Suppressor macrophage (primary cell): ENCODE data around the gene IDI2.

Source experiments
- DNase-seq, 4 experiments: peaks; one replicate each; pipeline ENCODE4 v3.0.0-alpha.2; 2020 to 2022

IDI2 gene

DNA sequence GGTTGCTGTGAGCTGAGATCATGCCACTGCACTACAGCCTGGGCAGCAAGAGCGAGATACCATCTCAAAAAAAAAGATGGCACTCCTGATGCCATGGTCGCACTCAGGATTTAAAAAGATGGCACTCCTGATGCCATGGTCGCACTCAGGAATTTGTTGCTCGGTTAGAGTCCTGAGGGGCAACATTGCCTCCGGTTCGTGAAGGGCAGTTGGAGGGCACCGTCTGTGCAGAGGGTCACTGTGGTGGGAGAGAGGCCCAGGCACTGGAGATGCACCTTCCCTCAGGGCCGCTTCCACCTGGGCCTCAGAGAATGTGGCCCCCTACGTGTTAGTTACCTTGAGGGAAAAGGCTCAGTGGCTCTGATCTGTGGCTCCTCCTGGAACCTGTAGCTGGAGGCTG lies 19.1 kb downstream of the IDI2 start:
- DNase-seq, result no peak

DNA sequence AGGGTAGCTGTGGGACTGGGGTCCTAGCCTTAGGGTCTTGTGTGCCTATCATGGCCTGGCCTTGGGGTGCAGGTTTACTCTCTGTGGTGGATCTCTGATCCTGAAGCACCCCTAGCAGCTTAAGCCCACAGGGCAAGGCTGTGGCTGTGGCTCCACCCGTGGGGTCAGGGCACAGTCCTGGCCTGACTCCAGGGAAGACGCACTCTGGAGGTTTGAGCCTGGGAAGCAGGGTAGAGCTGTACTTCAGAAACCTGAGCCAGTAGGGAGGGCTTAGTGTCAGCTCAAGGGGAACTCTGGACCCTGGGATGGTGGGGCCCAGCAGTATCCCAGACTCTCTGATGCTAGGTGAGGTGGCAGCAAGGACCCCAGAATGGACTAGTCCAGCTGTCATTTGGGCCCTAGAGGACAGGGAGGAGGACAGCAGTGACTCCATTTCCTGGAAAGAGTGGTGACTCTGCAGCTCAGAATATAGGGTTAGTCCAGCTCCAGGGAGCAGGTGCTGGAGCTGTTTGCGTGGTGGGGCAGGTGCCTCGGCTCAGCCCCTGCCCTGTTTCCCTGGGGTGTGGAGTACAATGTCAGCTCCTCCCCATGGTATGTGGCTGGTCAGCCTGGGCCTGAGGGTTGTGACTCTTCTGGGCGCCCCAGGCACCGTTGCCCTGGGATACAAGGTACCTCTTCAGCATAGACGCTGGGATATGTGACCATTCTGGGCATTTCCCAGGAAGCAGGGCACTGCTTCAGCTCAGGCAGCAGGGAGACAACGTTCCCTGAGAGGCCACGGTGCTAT lies 21.6 kb downstream of the IDI2 start:
- no peak for DNase-seq

DNA sequence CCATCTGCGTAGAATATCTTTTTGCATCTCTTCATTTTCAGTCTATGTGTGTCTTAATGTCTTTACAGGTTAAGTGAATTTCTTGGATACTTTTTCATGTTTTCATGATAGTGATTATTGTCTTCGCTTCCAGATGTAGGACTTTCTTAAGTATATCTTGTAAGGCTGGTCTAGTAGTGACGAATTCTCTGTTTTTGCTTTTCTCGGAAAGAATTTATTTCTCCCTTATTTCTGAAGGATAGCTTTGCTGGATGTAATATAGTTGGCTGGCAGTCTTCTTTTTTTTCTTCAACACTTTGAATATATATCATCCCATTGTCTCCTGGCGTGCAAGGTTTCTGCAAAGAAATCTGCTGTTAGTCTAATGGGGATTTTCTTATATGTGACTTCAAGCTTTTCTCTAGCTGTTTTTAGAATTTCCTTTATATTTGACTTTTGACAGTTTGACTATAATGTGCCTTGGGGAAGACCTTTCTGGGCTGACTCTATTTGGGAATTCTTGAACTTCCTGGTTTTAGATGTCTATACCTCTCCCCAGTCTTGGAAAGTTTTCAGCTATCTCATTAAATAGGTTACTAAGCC lies 23.1 kb downstream of the IDI2 start:
- no peak for DNase-seq

DNA sequence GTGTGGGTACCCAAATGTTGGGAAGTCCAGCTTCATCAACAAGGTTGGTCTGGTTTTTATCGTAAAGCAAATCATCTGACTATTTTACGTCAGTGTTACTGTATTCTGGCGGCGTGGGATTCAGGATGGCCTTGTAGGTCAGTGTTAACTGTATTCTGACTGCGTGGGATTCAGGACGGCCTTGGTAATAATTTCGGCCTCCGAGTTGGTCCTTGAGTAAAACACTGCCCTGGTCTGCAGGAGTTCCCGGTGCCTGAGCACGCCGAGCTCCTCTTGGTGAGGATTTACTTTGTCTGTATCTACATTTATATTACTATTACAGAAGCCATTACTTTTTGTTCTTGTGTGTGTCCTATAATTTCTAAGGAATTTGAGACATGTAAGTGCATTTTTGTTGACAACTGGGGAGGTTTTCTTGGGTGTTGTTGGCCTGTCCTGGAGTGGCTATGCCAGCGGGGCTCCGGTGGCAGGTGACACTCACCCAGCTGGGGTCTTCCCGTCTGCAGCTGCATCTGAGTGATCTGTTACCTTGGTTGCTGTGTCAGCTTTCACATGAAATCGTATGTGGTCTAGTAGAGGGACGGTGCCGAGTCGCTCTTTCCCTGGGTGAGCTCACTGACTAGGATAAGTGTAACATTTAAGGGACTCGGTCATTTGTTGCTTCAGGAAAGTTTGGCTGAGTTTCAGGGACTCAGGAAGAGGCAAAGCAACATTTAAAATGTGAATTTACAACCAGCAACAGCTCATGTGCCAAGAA lies 28.2 kb downstream of the IDI2 start:
- no peak for DNase-seq

DNA sequence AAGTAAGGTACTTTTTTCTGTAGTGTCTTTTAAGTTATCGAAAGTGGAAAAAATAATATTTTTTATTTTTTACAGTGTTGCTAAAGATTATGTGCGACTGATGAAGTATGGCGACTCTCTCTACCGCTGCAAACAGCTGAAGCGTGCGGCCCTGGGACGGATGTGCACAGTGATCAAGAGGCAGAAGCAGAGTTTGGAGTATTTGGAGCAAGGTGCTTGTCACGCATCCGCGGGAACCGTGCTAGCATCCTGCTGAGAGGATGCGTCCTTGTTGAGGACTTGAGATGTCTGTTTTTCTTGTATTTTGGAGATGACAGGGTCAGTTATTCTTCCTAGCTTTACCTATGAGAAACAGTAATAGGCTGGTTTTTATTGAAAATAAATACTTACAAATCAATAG lies 29.6 kb downstream of the IDI2 start:
- DNase-seq, result no peak

DNA sequence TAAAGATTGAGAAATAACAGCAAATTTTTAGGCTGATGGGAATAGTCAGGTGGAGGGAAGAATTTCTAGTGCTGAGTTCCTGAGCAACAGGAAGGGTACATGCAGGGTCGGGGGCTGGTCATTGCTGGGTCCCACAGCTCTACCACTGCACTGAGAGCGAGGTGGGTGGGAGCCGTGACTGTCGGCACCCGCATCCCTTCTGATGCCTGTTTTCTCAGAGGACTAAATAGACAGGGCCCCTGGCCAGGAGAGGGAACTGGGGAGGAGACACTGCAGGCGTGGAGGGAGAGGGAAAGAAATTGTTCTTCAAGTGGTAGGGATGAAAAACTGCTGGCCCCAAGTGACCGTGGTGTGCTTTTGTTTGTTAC lies 30.1 kb downstream of the IDI2 start:
- DNase-seq, result no peak

DNA sequence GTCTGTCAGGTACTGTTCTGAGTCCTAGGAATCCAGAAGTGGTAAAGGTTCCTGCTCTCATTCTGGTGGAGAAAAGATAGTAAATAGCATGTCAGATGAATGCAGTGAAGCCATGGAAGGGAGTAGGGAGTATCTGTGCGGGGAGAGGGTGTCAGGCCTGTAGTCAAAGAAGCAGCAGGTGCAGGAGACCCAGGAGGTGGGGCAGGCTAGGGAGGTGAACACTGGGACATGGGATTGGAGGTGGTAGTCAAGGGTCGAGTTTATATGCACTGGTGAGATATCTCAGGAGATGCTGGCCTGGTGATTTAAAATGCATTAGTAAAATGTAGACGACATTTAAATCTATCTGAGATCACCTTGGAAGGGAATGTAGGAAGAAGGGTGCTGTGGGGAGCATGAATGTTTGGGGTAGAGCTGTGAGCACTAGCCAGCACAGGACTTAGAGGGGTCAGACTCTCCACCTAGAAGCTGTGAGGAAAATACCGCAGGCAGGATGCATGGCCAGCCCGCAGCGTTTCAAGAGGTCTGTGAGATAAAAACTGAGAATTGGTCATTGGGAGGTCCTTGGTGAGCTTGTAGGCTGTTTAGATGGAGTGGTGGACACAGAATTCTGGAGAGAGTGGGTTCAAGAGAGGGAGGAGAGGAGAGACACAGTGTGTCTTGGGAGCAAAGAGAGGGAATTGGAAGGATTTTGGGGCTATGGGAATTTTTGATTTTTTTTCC lies 30.7 kb downstream of the IDI2 start:
- DNase-seq, result no peak

DNA sequence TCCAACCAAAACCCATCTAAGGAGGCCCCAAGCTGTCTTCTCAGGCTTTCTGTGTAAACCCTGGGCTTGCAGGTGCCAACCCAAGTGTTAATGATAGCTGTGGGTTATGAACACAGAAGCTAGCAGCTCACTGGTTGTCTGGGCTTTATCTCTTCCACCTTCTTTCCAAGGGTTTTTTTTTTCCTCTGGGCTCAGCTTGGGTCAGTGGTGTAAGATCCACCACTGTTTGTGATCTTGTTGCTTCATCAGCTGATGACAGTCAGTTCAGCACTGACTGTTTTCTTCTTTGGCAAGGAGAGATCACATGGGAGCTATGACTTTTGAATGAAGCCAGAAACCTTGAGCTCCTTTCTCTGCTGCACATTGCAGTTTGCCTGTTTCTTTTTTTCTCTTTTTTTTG lies 32.8 kb downstream of the IDI2 start:
- DNase-seq, result peak; percentile 16 to 66 (median 58)

DNA sequence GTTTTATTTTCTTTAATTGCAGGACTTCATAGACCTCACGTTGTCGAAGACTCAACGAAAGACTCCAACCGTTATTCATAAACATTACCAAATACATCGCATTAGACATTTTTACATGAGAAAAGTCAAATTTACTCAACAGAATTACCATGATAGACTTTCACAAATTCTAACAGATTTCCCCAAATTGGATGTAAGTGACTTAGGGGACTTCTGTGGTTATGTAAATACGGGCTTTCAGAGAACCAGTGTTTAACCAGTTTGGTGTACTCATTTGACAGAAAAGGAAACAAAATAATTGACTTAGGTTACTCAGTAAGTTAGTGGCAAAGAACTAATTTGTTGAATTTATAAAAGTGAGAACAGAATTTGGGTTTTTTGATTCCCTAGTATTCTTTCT lies 33.2 kb downstream of the IDI2 start:
- DNase-seq, result no peak

DNA sequence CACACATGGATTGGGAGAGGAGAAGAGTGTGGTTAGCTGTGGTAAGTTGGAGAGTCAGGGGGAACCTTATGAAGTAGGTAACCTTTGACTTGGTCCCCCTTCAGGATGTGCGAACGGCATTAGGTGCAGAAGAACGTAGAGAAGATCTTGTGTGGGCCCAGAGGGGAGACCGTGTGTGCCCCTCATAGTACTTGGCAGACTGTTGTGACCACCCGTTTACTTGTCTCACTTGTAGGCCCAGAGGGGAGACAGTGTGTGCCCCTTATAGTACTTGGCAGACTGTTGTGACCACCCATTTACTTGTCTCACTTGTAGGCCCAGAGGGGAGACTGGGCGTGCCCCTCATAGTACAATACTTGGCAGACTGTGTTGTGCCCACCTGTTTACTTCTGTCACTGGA lies 34.9 kb downstream of the IDI2 start:
- DNase-seq, result no peak

DNA sequence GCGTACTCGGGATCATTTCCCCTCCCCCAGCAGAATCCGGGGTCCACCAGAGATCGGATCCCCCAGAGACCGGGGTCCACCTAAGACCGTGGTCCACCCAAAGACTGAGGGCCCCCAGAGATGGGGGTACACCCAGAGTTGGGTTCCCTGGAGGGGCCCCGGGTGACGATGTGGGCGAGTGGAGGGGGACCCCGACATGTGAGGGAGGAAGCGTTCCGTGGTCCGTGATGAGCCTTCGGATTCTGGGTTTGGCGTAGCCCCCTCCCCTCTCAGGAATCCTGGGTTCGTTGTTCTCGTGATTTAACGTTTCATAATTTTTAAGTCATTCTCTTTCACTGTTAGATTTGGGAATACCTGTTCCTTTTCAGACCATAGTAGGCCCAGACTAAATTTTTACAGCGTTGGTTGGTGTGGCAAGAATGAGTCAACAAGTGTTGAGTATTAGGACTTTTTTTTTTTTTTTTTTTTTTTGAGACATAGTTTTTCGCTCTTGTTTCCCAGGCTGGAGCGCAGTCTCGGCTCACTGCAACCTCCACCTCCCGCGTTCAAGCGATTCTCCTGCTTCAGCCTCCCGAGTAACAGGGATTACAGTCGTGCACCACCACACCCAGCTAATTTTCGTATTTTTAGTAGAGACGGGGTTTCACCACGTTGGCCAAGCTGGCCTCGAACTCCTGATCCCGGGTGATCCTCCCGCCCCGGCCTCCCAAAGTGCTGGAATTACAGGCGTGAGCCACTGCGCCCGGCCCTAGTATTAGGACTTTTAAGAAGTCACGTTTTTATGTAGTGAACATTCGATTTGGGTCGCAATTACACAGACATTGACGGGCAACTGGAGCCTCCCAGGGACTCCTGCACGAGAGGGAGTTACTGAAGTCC lies 36.8 kb downstream of the IDI2 start:
- DNase-seq, result peak in 1 of 4 experiments; percentile 36

DNA sequence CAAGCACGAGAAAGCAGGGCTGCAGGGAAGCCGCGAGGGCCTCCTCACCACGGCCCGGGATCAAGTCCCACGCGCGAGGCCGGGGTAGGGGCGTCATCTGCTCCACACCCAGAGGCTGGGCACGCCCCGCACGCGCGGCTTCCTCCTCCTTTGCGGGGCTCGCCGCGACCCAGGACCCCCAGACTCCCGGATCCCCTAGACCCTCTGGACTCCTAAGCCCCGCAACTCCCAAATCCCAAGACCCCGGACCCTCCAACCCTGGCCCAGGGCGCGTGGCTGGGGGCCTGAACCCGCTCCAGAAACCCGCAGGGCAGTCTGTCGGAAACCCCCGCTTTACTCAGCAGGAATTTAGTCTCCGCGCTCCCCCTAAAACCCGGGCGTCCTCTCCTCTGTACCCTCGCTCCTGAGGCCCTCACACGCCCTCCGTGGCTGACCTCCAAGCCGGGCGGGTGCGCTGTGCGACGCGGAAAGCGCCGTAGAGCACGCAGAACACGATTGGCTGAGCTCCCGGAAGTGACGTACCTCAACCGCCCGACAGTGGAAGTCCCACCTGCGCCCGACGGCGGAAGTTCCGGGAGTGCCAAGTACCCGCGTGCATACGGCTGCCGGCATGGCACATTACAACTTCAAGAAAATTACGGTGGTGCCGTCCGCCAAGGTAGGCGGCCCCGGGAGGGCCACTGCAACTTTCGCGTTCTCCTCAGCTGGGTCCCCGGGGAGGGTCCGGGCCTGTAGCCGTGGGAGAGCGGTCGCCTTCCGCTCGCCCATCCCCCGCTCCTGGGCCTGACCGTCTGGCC lies 37.6 kb downstream of the IDI2 start, which contains the start of gene GTPBP4:
TSS of gene GTPBP4 (plus strand) at position 565 of the 797 bp plus-strand sequence. CDS start at position 611, 46 bp downstream.
- peak; percentile 97 to 99 (median 98) for DNase-seq

DNA sequence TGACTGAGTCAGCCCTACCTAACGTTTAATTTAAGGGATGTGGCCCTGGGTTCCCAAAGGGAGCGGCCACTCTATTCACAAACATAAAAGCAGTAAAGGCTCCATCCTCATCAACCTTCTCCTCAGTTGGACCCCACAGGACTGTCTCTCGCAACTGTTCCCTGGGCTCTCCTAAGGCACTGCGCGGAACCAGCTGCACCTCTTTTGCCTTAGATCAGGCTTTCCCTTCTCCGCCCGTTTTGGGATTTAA lies 38.1 kb downstream of the IDI2 start:
- DNase-seq, result no peak

DNA sequence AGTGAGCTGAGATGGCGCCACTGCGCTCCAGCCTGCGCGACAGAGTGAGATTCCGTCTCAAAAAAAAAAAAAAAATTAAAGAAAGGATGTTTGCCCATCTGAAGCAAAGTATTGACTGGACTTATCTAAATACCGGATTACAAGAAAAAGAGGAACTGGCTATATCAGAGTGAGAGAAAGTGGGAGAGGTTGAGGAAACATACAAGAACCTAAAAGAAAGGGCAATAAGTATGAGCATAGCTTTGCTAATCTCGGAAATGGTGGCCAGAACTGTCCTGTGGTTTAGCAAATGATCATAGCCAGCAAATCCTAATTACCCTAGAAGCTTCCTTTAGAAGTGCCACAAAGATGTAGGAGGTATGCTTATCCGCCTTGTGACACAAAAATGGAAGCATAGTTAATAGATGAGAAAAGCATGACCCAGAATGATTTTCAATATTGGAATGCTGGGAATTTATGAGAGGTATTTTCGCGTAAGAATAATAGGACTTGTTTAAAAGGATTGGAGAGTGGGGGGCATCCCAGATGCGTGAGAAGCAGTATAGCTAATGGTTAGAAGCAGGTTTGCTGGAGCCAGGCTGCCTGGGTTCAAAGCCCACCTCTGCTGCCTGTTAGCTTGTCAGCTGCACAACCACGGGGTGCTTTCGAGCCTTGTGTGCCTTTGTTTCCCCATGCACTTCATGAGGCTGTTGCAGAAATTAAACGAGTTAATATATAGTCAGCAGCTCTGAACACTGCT lies 38.6 kb downstream of the IDI2 start:
- peak in 2 of 4 experiments; percentile 14 to 20 for DNase-seq

DNA sequence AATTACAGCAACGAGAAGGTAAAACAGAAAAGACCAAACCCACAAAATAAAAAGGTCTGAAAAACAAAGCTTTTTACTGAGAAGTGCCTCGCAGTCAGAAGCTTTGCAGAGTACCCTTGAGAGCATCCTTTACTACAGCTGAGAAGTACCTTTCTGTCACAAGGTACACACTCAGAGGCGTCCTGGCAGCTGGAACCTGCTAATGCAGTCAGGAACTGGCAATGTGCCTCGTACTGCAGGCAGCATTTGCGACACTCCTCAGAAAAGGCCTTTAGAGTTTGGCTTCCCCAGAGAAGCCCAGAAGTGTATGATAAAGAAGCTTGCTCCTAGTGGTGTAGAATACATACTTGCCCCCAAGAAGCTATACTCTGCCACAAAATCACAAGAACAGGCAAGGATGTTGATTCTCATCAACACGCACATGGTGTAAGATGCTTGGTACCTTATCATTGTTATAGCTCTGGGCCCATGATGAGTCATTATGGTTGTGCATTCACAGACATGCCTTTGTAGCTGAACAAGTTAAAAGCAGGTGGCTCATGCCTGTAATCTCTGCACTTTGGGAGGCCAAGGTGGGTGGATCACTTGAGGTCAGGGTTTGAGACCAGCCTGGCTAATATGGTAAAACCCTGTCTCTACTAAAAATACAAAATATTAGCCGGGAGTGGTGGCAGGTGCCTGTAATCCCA lies 39.4 kb downstream of the IDI2 start:
- no peak for DNase-seq

DNA sequence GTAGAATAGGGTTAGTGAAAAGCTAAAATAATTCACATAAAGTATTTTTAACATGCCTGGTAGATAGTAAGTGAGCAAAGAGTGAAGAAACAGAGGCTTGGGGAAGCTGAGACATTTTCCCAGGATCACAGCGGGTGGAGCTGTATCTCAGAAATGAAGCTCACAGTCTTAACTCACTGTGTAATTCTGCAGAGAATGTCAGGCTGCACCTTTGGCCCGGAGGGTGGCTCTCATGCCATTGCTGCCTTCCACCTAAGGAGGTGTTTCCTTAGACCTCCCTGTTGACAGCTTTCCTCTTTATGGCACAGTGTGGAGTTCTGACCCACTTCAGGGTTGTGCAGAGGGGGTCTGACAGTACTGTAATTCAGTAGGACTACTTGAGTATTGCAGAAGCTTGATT lies 40.3 kb downstream of the IDI2 start:
- no peak for DNase-seq

DNA sequence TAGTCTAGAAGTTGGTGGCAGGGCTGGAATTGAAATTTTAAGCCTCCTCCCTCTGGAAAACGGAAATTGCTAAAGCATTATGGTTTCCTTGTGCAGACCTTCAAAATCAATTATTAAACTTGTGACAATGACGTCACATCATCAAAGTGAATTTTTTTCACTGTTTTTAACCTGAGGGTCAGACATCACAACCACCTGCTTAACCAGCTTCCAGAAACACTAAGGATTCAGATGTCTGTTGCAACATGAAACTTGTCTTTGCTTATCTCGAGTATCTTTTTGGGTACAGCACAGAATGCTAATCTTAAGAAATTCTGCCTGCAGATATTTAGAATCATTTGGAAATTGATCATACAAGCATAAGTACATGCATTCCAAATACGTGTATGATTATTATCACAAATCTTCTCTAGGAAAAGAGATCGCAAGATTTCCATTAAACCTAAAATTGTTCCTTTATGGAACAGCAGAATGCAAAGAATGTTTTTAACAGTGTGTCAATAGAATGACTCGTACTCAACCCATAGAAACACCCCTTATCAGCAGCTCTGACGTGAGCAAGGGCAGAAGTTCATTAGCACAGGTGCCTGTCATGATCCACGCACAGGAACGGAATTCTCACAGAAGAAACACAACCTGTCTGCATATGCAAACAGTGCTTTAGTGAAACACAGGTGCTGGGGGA lies 41.5 kb downstream of the IDI2 start:
- DNase-seq, result no peak

DNA sequence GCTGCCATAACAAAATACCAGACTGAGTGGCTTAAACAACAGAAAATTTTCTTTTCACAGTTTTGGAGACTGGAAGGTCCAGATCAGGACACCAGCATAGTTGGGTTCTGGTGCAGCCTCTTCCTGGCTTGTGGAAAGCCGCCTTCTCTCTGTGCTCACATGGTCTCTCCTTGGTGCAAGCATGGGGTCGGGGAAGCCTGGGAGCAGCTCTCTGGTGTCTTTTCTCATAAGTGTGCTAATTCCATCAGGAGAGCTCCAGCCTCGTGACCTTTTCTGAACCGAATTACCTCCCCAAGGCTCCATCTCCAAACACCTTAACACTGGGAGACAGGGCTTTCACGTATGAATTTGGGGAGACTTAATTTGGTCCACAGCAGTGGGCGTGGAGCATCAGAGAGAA lies 42.3 kb downstream of the IDI2 start:
- no peak for DNase-seq

DNA sequence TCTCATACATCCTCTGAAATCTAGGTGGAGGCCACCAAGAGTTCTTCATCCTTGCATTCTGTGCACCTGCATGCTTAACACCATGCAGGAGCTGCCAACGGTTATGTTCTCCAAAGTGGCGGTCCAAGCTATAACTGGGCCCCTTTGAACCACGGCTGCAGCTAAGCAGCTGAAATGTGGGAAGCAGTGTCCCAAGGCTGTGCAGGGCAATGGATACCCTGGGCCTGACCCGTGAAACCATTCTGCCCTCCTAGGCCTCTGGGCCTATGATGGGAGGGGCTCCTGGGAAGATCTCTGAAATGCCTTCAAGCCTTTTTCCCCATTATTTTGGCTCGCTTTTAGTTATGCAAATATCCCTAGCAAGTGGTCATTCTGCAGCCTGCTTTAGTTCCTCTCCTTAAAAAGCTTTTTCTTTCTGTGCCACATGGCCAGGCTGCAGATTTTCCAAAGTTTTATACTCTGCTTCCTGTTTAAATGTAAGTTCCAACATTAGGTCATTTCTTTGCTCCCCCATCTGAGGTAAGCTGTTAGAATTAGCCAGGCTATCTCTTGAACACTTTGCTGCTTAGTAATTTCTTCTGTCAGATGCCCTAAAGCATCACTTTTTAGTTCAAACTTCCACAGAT lies 45.1 kb downstream of the IDI2 start:
- no peak for DNase-seq
